Measurements from ENCODE around the gene SUMF1.
"Not testable (repeated sequence)": the region's sequence is repeated elsewhere in the genome, so short reads cannot be mapped to it uniquely, and the experiment has no call there.

SUMF1 gene

GRCh38 chr3:4461468-4462090 lies 5.5 kb downstream of the SUMF1 start:
- DNase-seq (ENCODE audit: low read depth in 2 of 2): no peak

GRCh38 chr3:4460334-4460733 lies 6.7 kb downstream of the SUMF1 start:
- no peak for DNase-seq (ENCODE audit: low read depth in 2 of 2)

GRCh38 chr3:4458961-4459360 lies 8.1 kb downstream of the SUMF1 start:
- DNase-seq (ENCODE audit: low read depth in 2 of 2): no peak

- DNase-seq (ENCODE audit: low read depth in 2 of 2): not testable (repeated sequence)
Observed at GRCh38 chr3:4456780-4457179, 10.3 kb downstream of the SUMF1 start.

- no peak for DNase-seq (ENCODE audit: low read depth in 2 of 2)
Observed at GRCh38 chr3:4454142-4454541, 12.9 kb downstream of the SUMF1 start.

- DNase-seq (ENCODE audit: low read depth in 2 of 2): no peak
Observed at GRCh38 chr3:4449043-4449805, 17.8 kb downstream of the SUMF1 start.

GRCh38 chr3:4448187-4448586 lies 18.9 kb downstream of the SUMF1 start:
- DNase-seq (ENCODE audit: low read depth in 2 of 2): no peak

GRCh38 chr3:4447295-4447999 lies 19.6 kb downstream of the SUMF1 start:
- no peak for DNase-seq (ENCODE audit: low read depth in 2 of 2)

- DNase-seq (ENCODE audit: low read depth in 2 of 2): no peak
Observed at GRCh38 chr3:4440951-4441350, 26.1 kb downstream of the SUMF1 start.

GRCh38 chr3:4438296-4438695 lies 28.8 kb downstream of the SUMF1 start:
- DNase-seq (ENCODE audit: low read depth in 2 of 2): no peak

GRCh38 chr3:4432259-4432658 lies 34.8 kb downstream of the SUMF1 start:
- no peak for DNase-seq (ENCODE audit: low read depth in 2 of 2)

- no peak for DNase-seq (ENCODE audit: low read depth in 2 of 2)
Observed at GRCh38 chr3:4429648-4430350, 37.3 kb downstream of the SUMF1 start.

- no peak for DNase-seq (ENCODE audit: low read depth in 2 of 2)
Observed at GRCh38 chr3:4426782-4427344, 40.2 kb downstream of the SUMF1 start.

GRCh38 chr3:4426261-4426781 lies 40.7 kb downstream of the SUMF1 start:
- no peak for DNase-seq (ENCODE audit: low read depth in 2 of 2)

- peak in 1 of 2 donors; percentile 35 for DNase-seq (ENCODE audit: low read depth in 2 of 2)
Observed at GRCh38 chr3:4425707-4426106, 41.4 kb downstream of the SUMF1 start.

GRCh38 chr3:4425055-4425454 lies 42.0 kb downstream of the SUMF1 start:
- DNase-seq (ENCODE audit: low read depth in 2 of 2): no peak

- DNase-seq (ENCODE audit: low read depth in 2 of 2): peak; percentile 19 to 23
Observed at GRCh38 chr3:4421121-4421520, 45.9 kb downstream of the SUMF1 start.

- no peak for DNase-seq (ENCODE audit: low read depth in 2 of 2)
Observed at GRCh38 chr3:4419920-4420319, 47.1 kb downstream of the SUMF1 start.

- DNase-seq (ENCODE audit: low read depth in 2 of 2): no peak
Observed at GRCh38 chr3:4419386-4419785, 47.7 kb downstream of the SUMF1 start.

- no peak for DNase-seq (ENCODE audit: low read depth in 2 of 2)
Observed at GRCh38 chr3:4418156-4418555, 48.9 kb downstream of the SUMF1 start.

GRCh38 chr3:4417449-4417848 lies 49.6 kb downstream of the SUMF1 start:
- no peak for DNase-seq (ENCODE audit: low read depth in 2 of 2)

- peak in 1 of 2 donors; percentile 63 for DNase-seq (ENCODE audit: low read depth in 2 of 2)
Observed at GRCh38 chr3:4416961-4417360, 50.1 kb downstream of the SUMF1 start.
